NCI-H526 treated with DMSO at 0.1 percent for 48 hours (cell line): ENCODE data around the gene CLTRN.
"Not testable (repeated sequence)": the region's sequence is repeated elsewhere in the genome, so short reads cannot be mapped to it uniquely, and the experiment has no call there.

Source experiments
- DNase-seq: peaks from one replicate; lab custom pipeline; 2025; lab: John Stamatoyannopoulos, UW

The CLTRN gene

GRCh38 chrX:15647510-15647909 lies 17.1 kb downstream of the CLTRN start:
- not testable (repeated sequence) for DNase-seq

GRCh38 chrX:15646543-15646942 lies 18.1 kb downstream of the CLTRN start:
- no peak for DNase-seq

GRCh38 chrX:15646031-15646430 lies 18.6 kb downstream of the CLTRN start:
- DNase-seq, result no peak

DNA sequence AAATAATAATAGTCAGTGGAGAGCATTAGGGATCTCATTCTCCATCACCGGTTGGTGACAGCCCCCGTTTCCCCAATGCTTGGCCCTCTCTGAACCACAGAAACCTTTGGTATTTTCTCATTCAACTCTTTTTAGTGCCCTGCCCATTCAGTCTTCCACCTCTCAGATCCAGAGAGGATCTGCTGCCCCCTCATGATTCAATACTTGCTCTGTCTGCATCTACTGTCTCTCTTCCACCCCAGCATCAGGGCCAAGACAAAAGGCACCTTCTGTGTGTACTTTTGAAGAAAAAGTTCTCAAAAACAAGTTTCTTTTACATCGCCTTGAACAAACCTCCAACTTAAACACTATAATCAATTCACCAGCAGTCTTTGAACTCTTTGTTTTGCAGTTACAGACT lies 19.3 kb downstream of the CLTRN start:
- DNase-seq, result no peak

DNA sequence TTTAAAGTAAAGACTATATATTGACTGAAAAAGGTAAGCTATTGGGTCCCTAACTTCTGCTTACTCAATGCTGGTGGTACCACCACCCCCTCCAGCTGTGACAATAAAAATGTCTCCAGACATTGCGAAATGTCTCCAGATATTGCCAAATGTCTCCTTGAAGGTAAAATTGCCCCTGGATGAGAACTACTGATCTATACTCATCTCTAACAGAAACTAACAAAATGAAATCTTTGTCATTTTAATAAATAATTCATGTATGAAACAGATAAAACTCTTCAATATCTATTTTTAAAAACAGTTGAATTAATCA lies 20.1 kb downstream of the CLTRN start:
- DNase-seq, result no peak

- no peak for DNase-seq
Measured at GRCh38 chrX:15643786-15644559, 20.6 kb downstream of the CLTRN start.

DNA sequence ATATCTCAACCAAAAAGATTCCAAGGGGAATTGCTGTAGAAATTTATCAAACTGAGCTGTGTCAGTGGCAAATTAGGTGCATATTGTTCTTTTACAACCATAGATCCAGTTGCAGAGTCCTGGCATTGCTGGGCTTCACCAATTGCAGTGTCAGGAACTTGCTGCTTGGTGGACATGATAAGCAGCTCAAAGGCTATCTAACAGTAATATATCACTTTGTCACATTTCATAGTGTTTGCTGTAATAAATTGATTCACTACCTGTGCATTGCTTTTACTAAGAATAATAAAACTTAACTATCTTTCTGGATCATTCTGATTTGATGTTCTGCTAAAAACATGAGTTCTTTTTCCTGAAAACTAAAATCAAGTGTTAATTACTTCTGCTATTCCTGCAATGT lies 33.0 kb downstream of the CLTRN start:
- no peak for DNase-seq

- DNase-seq, result no peak
Measured at GRCh38 chrX:15623054-15623453, 41.6 kb downstream of the CLTRN start.

GRCh38 chrX:15619053-15619755 lies 45.4 kb downstream of the CLTRN start:
- no peak for DNase-seq

GRCh38 chrX:15617111-15617510 lies 47.5 kb downstream of the CLTRN start:
- DNase-seq, result no peak

- no peak for DNase-seq
Measured at GRCh38 chrX:15616531-15616930, 48.1 kb downstream of the CLTRN start.

DNA sequence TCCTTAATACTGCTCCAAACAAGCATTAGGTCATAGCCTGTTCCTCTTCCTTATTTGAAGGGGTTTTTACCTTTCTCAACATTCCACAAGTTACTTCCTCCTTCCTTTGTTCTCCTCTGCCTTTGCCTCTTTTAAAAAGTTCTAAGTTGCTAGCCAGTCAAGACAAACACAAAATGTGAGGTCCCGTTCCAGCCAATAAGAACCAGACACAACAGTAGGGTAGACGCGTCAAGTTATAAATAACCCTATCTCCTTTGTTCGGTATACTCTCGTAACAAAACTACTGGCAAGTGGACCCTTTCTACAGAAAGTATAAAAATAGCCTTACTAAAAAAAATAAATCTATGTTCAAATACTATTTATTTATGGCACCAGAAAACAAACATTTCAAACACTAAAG lies 57.5 kb downstream of the CLTRN start:
- no peak for DNase-seq

- no peak for DNase-seq
Measured at GRCh38 chrX:15606136-15606535, 58.5 kb downstream of the CLTRN start.

GRCh38 chrX:15605226-15605625 lies 59.4 kb downstream of the CLTRN start:
- no peak for DNase-seq

- no peak for DNase-seq
Measured at GRCh38 chrX:15602761-15603160, 61.8 kb downstream of the CLTRN start.

- no peak for DNase-seq
Measured at GRCh38 chrX:15601932-15602331, 62.7 kb downstream of the CLTRN start.

DNA sequence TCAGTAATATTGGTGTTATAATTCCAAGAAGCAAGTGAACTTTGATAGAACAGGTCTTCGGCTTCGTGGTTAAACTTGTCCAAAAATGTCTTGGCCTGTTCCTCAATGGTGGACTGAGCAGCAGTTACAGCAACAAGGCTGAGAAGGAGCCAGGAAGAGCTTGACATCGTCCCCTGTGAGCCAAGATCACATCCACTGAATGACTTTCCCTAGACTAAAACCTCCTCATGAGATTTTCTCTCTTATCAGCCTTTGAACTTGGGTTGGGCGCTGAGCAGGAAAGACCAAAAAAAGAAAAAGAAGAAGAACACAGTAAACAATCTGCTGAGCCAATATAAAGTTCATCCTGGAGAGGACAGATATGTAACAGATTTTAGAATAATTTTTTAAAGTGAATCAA lies 63.9 kb downstream of the CLTRN start, which contains the start of gene ACE2:
Gene ACE2, minus strand, starts transcription at position 216 of the 400 bp plus-strand sequence. Its CDS starts 49 bp downstream, at position 167.
- DNase-seq, result no peak

DNA sequence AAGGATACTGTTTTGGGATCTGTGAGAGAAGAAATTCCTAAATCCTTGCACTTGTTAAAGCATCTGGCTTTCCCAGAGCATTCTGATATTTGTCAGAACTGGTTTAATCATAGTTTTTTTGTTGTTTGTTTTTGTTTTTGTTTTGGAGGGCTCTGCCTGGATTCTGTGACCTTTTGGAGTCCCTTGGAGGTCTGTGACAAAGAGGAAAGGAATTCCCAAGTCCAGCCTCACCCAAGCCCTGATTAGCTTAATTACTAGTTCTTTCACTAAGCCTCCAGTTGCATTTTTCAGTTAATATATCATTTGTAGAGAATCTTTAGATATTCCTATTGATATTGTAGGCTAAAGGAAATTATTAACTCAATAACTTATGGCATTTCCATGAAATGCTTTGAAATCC lies 64.6 kb downstream of the CLTRN start:
- no peak for DNase-seq

GRCh38 chrX:15599461-15599860 lies 65.1 kb downstream of the CLTRN start:
- no peak for DNase-seq

- DNase-seq, result peak; percentile 71
Measured at GRCh38 chrX:15598026-15598425, 66.6 kb downstream of the CLTRN start.

DNA sequence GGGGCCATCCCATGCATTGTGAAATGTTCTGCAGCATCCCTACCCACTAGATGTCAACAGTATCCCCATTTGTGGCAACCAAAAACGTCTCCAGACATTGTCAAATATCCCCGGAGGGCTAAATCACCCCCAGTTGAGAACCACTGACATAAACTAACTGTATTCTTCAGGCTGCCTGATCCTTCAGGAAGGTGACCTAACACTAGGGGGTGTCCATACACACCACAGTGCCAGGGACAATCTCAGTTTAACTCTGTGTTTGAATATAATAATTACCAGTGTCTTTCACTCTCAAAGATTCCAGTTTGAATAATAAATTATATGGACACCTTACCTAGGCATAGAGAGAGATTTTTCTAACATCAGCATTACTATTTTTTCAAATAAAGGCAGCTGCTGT lies 70.2 kb downstream of the CLTRN start:
- no peak for DNase-seq

GRCh38 chrX:15579778-15580747 lies 84.5 kb downstream of the CLTRN start:
- no peak for DNase-seq
